ENCODE results near the gene HPDL. TPM values are rescaled to one million over a fixed set of nuclear protein-coding genes. Genes with fewer than 3 reads are reported as not detected.
A peak's percentile ranks its signal among the peaks of the same experiment; 100 is the strongest.

HPDL gene
- polyA plus RNA-seq, 1 donor (not counting 4 experiments of a cell fraction or from before 2014, with no cell fraction given), result 0.14 TPM

GRCh38 chr1:45304311-45305081, 22.2 kb upstream of the HPDL start:
- Histone ChIP-seq H3K4me1 (ENCODE audit: control insufficient read depth, extremely low read depth, insufficient read depth, low read length) (peaks cover 13% of the 10 kb centered on the region), H3K4me3 (ENCODE audit: control insufficient read depth in 2 of 3, extremely low read depth in 1 of 3, insufficient read depth in 2 of 3, low read depth in 1 of 3, low read length in 3 of 3) (peak overlapping the region; percentile 66 to 75 (median 75)), H4K20me1 (ENCODE audit: control insufficient read depth, extremely low read depth, insufficient read depth, low read length) (no peaks in the 10 kb centered on the region), H3K9me3 (ENCODE audit: control insufficient read depth, low read depth, low read length) (no peaks in the 10 kb centered on the region), H3K27ac (ENCODE audit: control insufficient read depth, insufficient read depth, low read length) (peak overlapping the region; percentile 89), H3K9ac (ENCODE audit: control insufficient read depth, extremely low read depth, insufficient read depth, low read length) (peak overlapping the region; percentile 85), H3K27me3 (ENCODE audit: control insufficient read depth, extremely low read depth, insufficient read depth, low read length) (no peaks in the 10 kb centered on the region), H2AFZ (ENCODE audit: control insufficient read depth, low read length) (peak overlapping the region; percentile 76), H3K36me3 (ENCODE audit: control insufficient read depth in 2 of 2, extremely low read depth in 1 of 2, insufficient read depth in 2 of 2, low read length in 2 of 2) (no peaks in the 10 kb centered on the region), H3K79me2 (ENCODE audit: control insufficient read depth, insufficient read depth, low read length) (no peaks in the 10 kb centered on the region), H3K4me2 (ENCODE audit: control insufficient read depth, extremely low read depth, insufficient read depth, low read depth, low read length) (peak overlapping the region; percentile 91), H3K9me1 (ENCODE audit: control insufficient read depth, extremely low read depth, insufficient read depth, low read length) (no peaks in the 10 kb centered on the region)
- dilution Hi-C loops (cut with MboI; ENCODE audit: extremely low pct_ligation_motif_present, low sequenced_read_pairs), result no loop called here
- DNase-seq (ENCODE audit: low read depth, low spot score), result no peak
- no peak for TF ChIP-seq EZH2 (IDR thresholded peaks at IDR 0.05; ENCODE audit: low read length)
- TF ChIP-seq, protein P1, sequence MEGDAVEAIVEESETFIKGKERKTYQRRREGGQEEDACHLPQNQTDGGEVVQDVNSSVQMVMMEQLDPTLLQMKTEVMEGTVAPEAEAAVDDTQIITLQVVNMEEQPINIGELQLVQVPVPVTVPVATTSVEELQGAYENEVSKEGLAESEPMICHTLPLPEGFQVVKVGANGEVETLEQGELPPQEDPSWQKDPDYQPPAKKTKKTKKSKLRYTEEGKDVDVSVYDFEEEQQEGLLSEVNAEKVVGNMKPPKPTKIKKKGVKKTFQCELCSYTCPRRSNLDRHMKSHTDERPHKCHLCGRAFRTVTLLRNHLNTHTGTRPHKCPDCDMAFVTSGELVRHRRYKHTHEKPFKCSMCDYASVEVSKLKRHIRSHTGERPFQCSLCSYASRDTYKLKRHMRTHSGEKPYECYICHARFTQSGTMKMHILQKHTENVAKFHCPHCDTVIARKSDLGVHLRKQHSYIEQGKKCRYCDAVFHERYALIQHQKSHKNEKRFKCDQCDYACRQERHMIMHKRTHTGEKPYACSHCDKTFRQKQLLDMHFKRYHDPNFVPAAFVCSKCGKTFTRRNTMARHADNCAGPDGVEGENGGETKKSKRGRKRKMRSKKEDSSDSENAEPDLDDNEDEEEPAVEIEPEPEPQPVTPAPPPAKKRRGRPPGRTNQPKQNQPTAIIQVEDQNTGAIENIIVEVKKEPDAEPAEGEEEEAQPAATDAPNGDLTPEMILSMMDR (optimal IDR thresholded peaks at IDR 0.05 in 1 of 3, IDR thresholded peaks at IDR 0.05 in 1 of 3, conservative IDR thresholded peaks at IDR 0.05 in 1 of 3; ENCODE audit: extremely low read depth in 1 of 3, insufficient read depth in 2 of 3, low read length in 3 of 3), result peak in 1 of 3 experiments; percentile 3
- no peak for FAIRE-seq

GRCh38 chr1:45305231-45305630, 21.5 kb upstream of the HPDL start:
- no peaks in the 10 kb centered on the region for H3K79me2 ChIP-seq (ENCODE audit: control insufficient read depth, insufficient read depth, low read length)
- DNase-seq (ENCODE audit: low read depth, low spot score), result no peak
- H3K27ac ChIP-seq (ENCODE audit: control insufficient read depth, insufficient read depth, low read length), result no peak overlapping the region
- no peaks in the 10 kb centered on the region for H4K20me1 ChIP-seq (ENCODE audit: control insufficient read depth, extremely low read depth, insufficient read depth, low read length)
- H3K4me3 ChIP-seq (ENCODE audit: control insufficient read depth in 2 of 3, extremely low read depth in 1 of 3, insufficient read depth in 2 of 3, low read depth in 1 of 3, low read length in 3 of 3), result no peak overlapping the region
- no peak for FAIRE-seq
- no peak overlapping the region for H3K9ac ChIP-seq (ENCODE audit: control insufficient read depth, extremely low read depth, insufficient read depth, low read length)
- no peak overlapping the region for H3K4me2 ChIP-seq (ENCODE audit: control insufficient read depth, extremely low read depth, insufficient read depth, low read depth, low read length)
- H3K4me1 ChIP-seq (ENCODE audit: control insufficient read depth, extremely low read depth, insufficient read depth, low read length), result peaks cover 13% of the 10 kb centered on the region
- H3K27me3 ChIP-seq (ENCODE audit: control insufficient read depth, extremely low read depth, insufficient read depth, low read length), result no peaks in the 10 kb centered on the region
- H3K9me1 ChIP-seq (ENCODE audit: control insufficient read depth, extremely low read depth, insufficient read depth, low read length), result no peaks in the 10 kb centered on the region
- H3K9me3 ChIP-seq (ENCODE audit: control insufficient read depth, low read depth, low read length), result no peaks in the 10 kb centered on the region
- dilution Hi-C loops (cut with MboI; ENCODE audit: extremely low pct_ligation_motif_present, low sequenced_read_pairs), result no loop called here
- H2AFZ ChIP-seq (ENCODE audit: control insufficient read depth, low read length), result no peak overlapping the region
- TF ChIP-seq, protein P1 (optimal IDR thresholded peaks at IDR 0.05 in 1 of 3, IDR thresholded peaks at IDR 0.05 in 1 of 3, conservative IDR thresholded peaks at IDR 0.05 in 1 of 3; ENCODE audit: extremely low read depth in 1 of 3, insufficient read depth in 2 of 3, low read length in 3 of 3), result no peak
- no peak for TF ChIP-seq EZH2 (IDR thresholded peaks at IDR 0.05; ENCODE audit: low read length)
- H3K36me3 ChIP-seq (ENCODE audit: control insufficient read depth in 2 of 2, extremely low read depth in 1 of 2, insufficient read depth in 2 of 2, low read length in 2 of 2), result no peaks in the 10 kb centered on the region
